ENCODE measurements around the gene ZAP70. TPM values are rescaled to one million over a fixed set of nuclear protein-coding genes. Genes with fewer than 3 reads are reported as not detected.

The ZAP70 gene
- total and polyA plus RNA-seq, 2 of the 13 experiments (the other 11 are each of a cell fraction or from before 2014, with no cell fraction given) = 0.51 to 4.0 TPM

DNA sequence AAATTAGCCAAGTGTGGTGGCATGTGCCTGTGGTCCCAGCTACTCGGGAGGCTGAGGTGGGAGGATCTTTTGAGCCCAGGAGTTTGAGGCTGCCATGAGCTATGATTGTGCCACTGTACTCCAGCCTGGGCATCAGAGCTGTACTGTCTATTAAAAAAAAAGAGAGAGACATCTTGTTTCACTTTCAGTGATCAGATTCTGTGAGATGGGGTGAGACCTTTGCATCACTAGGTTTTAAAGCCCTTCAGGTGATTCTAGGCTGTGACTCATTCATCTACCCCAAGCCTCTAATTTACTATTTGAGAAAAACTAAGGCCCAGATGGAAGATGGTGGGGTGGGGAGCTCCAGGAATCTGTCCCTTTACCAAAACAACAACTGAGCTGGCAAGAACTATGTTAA lies 36.8 kb upstream of the ZAP70 start (continued):
- TF ChIP-seq, protein P1, sequence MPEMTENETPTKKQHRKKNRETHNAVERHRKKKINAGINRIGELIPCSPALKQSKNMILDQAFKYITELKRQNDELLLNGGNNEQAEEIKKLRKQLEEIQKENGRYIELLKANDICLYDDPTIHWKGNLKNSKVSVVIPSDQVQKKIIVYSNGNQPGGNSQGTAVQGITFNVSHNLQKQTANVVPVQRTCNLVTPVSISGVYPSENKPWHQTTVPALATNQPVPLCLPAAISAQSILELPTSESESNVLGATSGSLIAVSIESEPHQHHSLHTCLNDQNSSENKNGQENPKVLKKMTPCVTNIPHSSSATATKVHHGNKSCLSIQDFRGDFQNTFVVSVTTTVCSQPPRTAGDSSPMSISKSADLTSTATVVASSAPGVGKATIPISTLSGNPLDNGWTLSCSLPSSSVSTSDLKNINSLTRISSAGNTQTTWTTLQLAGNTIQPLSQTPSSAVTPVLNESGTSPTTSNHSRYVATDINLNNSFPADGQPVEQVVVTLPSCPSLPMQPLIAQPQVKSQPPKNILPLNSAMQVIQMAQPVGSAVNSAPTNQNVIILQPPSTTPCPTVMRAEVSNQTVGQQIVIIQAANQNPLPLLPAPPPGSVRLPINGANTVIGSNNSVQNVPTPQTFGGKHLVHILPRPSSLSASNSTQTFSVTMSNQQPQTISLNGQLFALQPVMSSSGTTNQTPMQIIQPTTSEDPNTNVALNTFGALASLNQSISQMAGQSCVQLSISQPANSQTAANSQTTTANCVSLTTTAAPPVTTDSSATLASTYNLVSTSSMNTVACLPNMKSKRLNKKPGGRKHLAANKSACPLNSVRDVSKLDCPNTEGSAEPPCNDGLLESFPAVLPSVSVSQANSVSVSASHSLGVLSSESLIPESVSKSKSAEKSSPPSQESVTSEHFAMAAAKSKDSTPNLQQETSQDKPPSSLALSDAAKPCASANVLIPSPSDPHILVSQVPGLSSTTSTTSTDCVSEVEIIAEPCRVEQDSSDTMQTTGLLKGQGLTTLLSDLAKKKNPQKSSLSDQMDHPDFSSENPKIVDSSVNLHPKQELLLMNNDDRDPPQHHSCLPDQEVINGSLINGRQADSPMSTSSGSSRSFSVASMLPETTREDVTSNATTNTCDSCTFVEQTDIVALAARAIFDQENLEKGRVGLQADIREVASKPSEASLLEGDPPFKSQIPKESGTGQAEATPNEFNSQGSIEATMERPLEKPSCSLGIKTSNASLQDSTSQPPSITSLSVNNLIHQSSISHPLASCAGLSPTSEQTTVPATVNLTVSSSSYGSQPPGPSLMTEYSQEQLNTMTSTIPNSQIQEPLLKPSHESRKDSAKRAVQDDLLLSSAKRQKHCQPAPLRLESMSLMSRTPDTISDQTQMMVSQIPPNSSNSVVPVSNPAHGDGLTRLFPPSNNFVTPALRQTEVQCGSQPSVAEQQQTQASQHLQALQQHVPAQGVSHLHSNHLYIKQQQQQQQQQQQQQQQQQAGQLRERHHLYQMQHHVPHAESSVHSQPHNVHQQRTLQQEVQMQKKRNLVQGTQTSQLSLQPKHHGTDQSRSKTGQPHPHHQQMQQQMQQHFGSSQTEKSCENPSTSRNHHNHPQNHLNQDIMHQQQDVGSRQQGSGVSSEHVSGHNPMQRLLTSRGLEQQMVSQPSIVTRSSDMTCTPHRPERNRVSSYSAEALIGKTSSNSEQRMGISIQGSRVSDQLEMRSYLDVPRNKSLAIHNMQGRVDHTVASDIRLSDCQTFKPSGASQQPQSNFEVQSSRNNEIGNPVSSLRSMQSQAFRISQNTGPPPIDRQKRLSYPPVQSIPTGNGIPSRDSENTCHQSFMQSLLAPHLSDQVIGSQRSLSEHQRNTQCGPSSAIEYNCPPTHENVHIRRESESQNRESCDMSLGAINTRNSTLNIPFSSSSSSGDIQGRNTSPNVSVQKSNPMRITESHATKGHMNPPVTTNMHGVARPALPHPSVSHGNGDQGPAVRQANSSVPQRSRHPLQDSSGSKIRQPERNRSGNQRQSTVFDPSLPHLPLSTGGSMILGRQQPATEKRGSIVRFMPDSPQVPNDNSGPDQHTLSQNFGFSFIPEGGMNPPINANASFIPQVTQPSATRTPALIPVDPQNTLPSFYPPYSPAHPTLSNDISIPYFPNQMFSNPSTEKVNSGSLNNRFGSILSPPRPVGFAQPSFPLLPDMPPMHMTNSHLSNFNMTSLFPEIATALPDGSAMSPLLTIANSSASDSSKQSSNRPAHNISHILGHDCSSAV (CRISPR knock-in tag; IDR thresholded peaks at IDR 0.05; ENCODE audit: borderline replicate concordance) = no peak
- TF ChIP-seq, protein P2, sequence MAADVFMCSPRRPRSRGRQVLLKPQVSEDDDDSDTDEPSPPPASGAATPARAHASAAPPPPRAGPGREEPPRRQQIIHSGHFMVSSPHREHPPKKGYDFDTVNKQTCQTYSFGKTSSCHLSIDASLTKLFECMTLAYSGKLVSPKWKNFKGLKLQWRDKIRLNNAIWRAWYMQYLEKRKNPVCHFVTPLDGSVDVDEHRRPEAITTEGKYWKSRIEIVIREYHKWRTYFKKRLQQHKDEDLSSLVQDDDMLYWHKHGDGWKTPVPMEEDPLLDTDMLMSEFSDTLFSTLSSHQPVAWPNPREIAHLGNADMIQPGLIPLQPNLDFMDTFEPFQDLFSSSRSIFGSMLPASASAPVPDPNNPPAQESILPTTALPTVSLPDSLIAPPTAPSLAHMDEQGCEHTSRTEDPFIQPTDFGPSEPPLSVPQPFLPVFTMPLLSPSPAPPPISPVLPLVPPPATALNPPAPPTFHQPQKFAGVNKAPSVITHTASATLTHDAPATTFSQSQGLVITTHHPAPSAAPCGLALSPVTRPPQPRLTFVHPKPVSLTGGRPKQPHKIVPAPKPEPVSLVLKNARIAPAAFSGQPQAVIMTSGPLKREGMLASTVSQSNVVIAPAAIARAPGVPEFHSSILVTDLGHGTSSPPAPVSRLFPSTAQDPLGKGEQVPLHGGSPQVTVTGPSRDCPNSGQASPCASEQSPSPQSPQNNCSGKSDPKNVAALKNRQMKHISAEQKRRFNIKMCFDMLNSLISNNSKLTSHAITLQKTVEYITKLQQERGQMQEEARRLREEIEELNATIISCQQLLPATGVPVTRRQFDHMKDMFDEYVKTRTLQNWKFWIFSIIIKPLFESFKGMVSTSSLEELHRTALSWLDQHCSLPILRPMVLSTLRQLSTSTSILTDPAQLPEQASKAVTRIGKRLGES (CRISPR knock-in tag; IDR thresholded peaks at IDR 0.05; ENCODE audit: borderline replicate concordance) = no peak
- TF ChIP-seq SP5 (CRISPR knock-in tag; IDR thresholded peaks at IDR 0.05; ENCODE audit: borderline replicate concordance, low read depth) = no peak
- TF ChIP-seq ZNF121 (CRISPR knock-in tag; IDR thresholded peaks at IDR 0.05) = no peak
- TF ChIP-seq ZNF12 (CRISPR knock-in tag; IDR thresholded peaks at IDR 0.05) = no peak
